HG03565 (cell line): ENCODE results near the gene GZF1.

Source experiments
- ATAC-seq: cut with Tn5 transposase; IDR thresholded peaks from one replicate; pipeline ENCODE4 v1.9.1; 2021; ENCODE audit warnings: mild to moderate bottlenecking, moderate library complexity; ENCODE audit not compliant: unreplicated experiment

The GZF1 gene

DNA sequence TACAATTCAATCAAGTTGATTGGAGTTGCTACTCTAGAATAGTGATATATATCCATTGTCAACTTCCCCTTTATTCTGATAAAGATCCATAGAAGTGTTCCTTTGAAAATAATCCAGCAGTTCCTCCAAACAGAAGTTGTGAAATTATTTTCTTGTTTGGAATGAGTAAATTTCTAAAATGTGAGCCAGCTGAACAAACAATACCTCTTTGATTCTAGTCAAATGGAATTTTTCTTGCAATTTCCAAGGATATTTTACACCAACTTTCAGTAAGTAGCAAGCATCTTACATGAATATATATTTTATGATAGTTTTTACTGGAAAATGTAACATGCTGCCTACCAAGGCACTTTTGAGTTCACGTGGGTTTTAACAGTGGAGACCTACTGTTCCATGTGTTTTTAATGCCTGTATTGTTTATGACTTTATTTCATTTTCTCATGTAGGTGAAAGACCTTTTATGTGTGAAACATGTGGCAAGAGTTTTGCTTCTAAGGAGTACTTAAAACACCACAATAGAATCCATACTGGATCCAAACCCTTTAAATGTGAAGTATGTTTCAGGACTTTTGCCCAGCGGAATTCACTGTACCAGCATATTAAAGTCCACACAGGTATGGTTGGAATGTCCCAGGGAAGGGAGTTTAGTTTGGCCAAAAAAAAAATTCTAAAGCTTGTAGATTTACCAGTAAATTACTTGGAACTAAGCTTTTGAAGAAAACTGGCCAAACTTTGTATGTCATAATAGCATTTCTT is 6.5 kb downstream of the GZF1 start:
- ATAC-seq = no peak

DNA sequence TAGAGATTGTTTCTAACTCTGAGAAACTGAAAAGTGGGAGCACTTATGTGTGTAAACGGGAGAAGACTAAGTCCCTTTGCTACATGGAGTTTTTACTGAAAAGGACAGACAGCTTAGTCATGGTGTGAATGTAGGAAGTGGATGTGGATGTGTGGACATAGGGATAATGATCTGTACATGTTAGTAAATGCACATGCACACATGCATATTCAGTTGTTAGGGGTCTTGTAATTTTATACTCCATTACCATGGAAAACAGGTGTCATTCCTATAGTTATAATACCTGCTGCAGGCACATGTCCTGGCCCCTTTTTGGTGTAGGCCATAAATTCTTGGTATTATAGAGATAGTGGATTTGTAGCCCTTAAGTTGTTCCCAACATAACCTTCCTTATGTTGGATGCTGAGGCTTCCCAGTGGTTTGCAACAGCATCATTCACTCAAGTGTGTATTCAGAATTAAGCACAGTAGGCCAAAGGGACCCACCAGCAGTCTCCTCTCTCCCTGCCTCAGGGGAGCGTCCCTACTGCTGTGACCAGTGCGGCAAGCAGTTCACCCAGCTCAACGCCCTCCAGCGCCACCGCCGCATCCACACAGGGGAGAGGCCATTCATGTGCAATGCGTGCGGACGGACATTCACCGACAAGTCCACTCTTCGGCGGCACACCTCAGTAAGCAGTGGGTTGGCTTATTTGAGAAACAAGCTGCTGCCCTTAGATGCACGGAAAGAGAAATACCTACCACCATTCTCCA is 7.3 kb downstream of the GZF1 start:
- ATAC-seq = no peak

DNA sequence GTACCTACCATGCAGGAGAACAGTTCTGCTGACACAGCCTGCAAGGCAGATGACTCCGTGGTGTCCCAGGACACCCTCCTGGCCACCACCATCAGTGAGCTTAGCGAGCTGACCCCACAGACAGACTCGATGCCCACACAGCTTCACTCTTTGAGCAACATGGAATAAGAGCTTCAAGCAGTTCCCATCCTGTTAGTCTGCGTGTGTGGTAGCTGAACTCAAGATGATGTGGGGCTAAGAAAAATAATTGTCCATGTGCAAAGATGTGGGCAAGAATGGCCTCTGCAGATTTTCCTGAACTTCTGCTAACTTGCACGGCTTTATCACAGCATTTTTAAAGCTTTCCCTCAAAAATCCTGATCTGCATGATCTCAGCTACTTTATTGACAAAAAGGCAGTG is 8.3 kb downstream of the GZF1 start:
- no peak for ATAC-seq

DNA sequence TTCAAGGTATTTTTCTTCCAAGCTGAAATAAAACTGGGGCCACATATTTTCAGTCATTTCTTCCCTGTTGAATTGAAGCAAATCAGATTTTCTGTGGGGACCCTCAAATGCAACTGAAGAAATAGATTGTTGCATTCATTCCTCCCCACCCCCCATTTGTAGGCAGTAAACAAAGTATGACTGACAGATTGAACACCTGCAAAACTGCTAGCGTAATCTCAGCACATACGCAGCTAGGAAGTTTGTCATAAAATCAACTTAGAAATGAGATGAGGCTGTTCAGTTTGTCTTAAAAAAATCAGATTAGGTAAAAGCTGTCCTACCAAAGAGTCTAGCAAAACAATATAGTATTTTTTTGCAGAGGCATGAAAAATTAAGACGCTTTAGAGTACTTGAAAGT is 8.9 kb downstream of the GZF1 start:
- no peak for ATAC-seq

- no peak for ATAC-seq
Measured at GRCh38 chr20:23371496-23371895, 9.5 kb downstream of the GZF1 start.

- no peak for ATAC-seq
Measured at GRCh38 chr20:23374441-23374840, 12.5 kb downstream of the GZF1 start.

DNA sequence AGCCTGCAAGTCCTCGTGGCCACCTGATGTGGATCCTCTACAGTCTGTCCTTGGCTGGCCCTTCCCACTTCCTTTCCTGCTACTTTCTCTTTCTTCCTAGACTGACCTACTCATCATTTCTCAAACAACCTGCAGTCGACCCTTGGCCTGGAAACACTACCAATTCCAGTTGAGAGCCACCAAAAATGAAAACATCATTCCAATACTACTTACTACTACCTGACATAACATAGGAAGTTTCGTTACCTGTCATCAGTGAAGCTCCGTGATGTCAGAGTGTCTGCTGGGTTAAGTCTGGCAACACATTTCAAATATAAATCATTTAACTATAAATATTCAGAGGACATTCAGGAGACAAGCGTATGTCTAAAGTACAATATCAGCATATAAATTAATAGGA is 13.8 kb downstream of the GZF1 start:
- no peak for ATAC-seq

DNA sequence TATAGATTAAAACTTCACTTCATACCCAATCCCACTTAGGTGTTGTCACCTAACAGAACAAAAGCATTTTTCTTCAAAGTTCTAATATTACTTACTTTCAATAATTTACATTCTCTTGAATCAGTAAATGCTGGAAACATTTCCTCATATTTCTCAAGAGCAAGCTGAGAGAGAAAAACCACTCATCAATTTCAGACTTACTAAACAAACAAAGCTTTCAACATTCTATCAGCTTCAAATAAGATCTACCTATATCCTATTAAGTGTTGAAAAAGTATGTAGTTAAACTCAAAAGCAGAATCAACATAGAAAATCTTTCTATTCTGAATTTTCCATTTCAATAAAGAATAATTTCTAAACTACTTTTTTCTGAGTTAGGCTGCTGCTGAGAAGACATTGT is 17.8 kb downstream of the GZF1 start:
- no peak for ATAC-seq

GRCh38 chr20:23381876-23382275 is 19.9 kb downstream of the GZF1 start:
- no peak for ATAC-seq

DNA sequence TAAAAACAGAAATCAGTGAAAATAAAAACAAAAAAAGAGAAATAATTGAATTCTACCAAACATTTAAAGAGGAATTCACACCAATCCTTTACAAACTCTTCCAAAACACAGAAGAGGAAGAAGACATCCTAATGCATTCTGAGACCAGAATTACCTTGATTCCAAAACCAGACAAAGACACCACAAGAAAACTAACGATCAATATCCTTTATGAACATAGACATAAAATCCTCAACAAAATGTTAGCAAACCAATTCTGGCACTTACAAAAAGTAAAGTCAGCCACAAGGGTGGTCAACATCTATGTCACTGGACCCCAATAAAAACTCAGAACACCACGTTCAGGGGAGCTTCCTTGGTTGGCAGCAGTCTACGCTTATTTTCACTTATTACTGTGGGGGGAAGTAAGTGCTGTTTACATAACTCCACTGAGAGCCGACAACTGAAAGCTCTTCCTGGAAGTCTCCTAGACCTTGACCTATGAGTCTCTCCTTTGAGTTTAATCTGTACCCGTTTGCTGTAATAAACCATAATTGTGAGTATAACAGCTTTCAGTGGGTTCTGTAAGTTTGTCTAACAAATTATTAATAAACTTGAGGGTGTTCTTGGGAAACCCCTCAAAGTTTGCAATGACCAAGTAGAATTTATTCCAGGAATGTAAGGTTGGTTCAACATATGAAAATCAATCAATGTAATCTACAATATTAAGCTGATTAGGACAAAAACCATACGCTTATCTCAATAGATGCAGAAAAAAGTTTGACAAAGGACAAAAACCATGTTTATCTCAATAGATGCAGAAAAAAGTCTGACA is 24.5 kb downstream of the GZF1 start:
- ATAC-seq = no peak

DNA sequence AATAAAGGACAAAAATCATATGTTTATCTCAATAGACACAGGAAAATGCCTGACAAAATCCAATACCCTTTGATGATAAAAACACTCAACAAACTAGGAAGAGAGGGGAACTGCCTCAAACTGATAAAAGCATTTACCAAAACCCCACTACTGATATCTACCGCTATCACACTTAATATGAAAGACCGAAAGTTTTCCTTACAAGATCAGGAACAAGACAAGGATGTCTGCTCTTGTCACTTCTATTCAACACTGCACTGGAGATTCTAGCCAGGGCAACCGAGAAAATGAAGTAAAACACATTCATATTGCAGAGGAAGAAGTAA is 25.1 kb downstream of the GZF1 start:
- no peak for ATAC-seq

DNA sequence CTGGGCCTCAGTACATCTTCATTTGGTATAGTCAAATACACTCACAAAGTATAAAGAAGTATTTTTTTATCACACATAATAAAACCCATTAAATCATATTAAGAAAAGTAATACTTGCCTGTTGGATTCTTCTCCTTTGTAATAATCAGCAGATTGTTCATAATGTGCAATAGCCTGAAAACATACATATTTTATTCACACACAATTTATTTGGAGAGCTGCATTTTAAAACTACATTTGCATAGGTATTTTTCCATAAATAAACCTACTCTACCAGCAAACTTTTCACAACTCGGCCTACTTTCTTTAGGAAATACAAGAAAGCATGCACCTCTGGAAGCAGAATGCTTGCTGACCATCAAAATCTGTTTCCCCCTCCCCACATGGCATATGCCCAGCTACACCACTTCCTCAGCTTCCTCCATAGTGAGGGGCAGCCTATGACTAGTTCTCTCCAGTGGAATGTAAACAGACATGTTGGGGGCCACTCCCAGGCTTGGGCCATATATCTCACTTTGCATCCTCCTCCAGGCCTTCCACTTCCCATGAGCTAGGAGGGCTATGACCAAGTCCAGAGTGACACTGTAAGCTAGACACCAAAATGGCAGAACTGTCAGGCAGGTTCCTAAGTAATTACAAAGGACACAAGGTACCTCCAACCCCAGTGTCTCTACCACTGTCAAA is 28.3 kb downstream of the GZF1 start:
- no peak for ATAC-seq

DNA sequence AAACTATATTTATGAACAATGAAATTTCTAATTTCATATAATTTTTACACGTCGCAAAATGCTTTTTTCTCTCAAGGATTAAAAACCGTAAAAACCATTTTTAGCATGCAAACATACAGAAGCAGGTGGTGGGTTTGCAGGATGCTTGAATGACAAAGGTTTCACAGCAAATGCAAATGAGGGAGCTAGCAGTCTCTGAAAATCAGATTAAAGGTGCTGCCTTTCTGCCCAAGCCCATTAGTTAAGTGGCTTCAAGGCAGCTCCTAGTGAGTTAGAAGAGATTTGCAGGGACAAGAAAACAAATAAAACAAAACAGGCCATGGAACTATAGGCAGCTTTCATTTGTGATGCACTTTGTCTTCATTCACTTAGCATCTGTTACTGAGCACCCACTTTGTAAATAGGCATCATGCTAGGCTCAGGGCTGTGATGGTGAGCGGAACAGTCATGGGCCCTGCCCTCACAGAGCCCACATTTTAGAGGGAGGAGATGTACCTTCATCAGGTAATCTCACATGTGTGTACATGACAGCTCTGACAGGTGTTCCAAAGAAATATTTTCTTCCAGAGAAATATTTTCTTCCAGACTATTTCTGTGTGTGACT is 29.8 kb downstream of the GZF1 start:
- no peak for ATAC-seq

DNA sequence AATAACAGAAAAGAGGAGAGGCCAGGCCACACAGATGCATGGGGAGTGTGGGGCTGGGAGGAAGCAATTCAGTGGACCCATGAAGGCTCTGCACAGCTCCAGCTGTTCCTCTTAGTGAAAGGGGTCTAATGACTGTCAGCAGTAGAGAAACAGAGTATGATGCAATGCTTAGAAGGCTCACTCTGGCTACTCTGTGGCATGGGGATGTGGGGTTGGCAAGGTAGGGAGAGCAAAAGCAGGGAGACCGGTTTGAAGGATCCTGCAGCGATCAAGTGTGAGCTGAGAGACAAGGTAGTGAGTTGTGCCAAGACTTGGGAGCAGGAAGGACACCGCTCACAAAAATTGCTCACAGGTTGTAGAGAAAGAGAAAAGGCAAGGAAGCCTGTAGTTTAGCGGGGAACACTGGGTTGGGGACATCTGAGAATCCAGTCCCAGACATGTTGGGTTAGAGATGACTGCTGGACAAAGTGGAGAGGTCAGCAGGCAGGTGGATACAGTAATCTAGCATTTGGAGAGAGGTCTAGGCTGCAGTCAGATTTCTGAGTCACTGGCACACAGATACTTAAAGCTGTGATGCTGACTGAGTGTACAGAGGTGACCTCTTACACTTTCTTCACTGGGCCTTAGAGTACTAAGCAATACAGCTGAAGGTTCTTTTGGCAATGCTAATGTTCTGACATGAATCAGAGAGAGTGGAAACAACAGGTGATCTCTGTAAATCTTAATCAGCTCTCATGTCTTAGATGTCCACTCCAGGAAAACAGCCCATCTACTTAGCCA is 32.2 kb downstream of the GZF1 start:
- ATAC-seq = no peak

DNA sequence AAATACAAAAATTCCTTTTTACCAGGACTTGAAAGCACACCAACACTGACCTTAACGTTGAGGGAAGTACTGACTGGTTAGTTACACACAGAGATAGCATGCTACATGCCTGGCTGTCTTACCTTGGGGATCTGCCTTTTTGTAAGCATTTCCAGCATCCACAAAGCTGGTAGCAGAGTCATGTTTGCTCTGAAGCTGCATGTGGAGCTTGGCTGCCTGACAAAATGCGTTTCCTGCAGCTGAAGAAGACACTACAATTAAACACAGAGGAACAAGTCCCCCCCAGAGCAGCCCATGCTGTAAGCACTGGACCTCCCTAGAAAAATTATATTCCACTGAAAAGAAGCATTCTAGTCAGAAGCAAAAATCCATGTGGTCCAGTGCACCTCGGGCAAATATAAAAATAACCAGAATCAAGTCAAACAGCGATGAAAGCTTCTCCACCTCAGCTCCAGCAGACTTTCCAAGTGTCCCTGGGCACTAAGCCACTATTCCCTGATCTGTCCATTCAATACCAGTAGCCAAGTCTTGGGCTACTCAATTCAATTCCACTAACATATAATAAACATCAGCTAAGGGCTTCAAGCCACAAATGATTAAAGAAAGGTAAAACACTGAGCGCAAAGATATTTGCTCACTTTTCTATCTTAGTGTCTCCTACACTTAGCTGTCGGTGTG is 35.1 kb downstream of the GZF1 start:
- no peak for ATAC-seq

DNA sequence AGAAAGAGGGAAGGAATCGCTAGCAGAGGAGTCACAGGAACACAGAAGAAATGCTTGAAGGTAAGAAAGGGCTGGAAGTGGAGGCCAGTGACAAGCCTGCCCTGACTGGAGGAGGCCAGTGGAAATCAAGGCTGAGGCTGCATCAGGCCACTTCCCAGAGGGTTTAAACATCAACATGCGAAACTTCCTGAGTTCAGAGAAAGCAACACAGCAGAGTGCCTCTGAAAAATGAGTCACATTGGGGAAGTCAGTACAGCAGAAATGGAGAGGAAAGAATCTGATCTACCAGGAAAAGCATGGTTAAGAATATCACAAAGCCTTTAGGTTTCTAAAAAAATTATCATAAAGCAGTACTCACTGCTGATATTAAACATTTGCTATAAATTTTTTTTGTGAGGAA is 36.0 kb downstream of the GZF1 start:
- no peak for ATAC-seq

DNA sequence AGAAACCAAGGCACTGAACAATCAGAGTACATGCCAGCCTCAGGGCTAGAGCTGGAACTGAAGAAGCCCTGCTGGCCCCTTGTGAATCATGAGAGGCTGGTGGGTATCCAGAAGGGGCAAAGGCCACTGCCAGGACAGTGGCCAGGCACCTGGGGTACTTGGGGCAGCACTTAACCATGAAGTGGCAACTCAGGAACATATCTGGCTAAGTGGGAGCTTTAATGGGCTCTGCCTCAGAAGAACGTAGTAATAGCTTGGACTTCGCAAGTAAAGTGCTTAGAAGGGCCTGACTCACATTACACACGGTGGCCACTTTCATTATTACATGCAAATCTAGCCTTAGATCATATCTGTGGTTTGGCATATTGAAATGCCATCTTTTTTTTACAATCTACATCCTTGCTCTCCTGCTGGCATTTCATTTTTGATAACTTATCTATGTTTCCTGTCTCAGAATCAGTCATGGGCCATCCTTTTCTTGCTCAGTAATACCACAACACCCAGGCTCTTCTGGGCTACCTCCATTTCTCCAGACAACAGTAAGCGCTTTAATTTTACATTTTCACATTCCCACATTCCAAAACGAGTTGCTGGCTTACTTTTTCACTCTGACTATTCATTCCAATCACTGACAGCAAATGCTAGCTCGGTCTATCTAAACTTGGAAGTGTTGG is 37.7 kb downstream of the GZF1 start:
- ATAC-seq = peak; percentile 48

GRCh38 chr20:23401051-23401450 is 39.1 kb downstream of the GZF1 start:
- no peak for ATAC-seq

DNA sequence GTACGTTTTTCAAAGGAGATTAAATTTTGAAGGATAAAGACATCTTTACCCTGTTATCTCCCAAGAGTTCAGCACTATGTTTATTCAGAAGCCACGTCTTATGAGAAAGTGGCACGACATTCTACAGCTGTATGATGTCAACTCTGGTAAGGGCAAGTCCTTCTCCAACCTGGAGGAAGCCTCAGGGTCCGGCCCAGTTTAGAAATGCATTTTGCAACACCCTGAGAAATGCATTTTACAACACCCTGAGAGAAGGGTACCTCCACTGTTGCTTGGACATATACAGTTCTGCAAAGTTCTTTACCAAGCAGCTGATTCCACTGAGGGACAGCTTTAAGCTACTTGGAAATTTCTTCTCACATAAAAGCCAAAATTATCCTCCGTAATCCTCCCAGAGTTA is 41.8 kb downstream of the GZF1 start:
- no peak for ATAC-seq
